Activated gamma-delta T cell treated with anti-CD3 and anti-CD28 coated beads, Interleukin-2, amount 50 U/mL, for 16 hours (primary cell): ENCODE measurements around the gene GNAI3.
A peak's percentile ranks its signal among the peaks of the same experiment; 100 is the strongest.
"Not testable (repeated sequence)": the region's sequence is repeated elsewhere in the genome, so short reads cannot be mapped to it uniquely, and the experiment has no call there.

Experiments
- DNase-seq: peaks from one replicate; pipeline ENCODE4 v3.0.0-alpha.2; 2020; ENCODE audit warnings: low read depth

GNAI3 gene

DNA sequence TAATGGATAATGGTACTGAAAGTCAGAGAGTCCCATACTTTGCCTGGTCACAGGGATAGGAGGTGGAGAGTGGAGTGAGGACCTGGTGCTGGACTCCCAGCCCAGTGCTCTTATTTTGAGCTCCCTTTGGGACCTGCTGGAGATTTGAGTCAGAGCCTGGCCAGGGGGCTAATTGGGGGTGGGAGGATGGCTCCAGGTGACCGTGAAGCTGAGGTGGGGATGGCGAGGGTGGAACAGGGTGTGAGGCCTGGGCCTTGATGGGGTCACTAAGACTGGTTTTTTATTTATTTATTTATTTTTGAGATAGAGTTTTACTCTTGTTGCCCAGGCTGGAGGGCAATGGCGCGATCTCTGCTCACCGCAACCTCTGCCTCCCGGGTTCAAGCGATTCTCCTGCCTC, 89.0 kb downstream of the GNAI3 start:
- DNase-seq, result no peak

DNA sequence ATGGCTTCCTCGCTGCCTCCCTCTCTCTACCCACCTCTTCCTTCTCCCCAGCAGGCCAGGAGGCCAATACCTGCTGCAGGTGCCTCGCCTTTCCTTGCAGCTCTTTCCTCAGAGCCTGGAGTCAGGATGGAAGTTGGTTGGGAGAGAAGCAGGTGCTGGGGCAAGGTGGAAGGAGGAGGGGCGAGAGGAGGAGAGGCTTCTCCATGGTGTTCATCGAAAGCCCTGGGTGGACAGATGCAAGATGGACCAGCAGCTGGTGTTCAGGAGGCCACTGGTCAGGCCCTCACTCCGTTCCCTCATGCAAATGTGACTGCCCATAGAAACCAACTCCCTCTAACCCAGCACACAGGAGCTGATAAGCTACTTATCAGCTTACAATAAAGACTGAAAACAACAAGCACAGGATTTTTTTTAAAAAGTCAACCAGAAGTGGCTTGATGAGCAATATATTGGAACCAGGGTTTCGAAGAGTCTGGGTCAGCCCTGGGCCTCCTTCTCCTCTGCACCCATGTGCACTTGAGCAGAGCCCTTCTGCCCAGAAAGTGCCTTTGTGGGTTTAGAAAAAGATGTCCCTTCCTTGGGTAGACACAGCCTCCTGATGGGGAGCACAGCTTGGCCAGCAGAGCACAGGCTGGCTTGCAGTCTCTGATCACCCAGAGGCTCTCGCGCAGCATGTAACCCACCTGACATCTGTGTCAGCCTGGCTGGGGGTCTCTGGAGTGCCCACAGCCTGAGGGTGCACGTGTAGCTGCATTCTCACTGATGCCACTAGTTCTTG, 90.8 kb downstream of the GNAI3 start:
- no peak for DNase-seq

DNA sequence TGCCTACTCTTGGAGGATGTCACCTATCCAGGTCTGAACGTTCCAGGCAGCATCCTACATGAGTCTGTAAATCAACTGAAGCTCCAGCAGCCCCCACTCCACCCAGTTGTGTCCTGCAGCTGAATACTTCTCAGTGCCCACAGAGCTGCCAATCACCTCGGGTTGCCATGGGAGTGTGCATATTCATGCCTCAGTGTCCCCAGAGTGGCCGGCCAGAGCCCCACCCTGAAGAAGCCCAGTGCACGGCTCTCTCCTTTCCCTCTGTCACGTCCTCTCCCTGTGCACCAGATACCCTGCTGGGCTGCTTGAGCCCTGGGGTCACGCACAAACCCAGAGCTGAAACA, 91.4 kb downstream of the GNAI3 start:
- no peak for DNase-seq

DNA sequence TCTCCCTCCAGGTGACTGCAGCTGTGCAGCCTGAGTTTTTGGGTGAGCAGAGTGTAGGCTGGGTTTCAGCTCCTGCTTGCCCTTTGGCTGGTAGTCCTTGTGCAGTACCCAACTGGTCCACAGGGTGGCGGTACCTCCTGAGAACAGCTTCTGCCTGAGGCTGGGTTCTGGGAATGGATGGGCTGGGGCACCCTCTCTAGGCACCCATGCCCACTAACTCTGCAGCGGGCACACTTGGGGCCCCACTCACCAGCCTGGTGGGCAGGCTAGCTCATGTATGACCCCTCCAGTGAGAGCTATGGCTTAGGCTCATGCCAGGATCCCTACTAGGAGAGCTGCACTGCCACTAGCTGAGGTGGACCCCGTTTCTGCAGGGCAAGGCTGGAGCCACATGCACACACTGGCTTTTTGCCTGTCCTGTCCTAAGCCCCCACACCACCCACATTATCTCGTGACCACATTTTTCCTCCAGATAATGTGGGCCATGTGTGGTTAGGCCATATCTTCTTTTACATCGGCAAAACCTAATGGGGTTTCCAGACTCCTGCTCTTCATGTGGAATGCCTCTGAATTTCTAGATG, 92.0 kb downstream of the GNAI3 start:
- DNase-seq, result peak; percentile 90

GRCh38 chr1:109641078-109641740, 92.8 kb downstream of the GNAI3 start:
- DNase-seq, result no peak

GRCh38 chr1:109641861-109642260, 93.4 kb downstream of the GNAI3 start:
- DNase-seq, result no peak

DNA sequence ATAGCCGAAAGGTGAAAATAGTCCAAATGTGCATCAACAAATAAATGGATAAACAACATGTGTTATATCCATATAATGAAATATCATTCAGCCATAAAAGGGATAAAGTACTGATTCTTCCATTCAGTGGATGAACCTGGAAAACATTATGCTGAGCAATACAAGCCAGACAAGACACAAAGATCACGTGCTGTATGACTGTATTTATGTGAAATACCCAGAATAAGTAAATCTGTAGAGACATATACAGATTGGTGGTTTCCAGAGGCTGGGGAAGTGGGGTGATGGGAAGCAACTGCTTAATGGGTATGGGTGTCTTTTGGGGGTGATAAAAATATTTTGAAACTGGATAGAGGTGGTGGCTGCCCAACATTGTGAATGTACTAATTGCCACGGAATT, 94.2 kb downstream of the GNAI3 start:
- no peak for DNase-seq

- peak; percentile 84 for DNase-seq
Observed at GRCh38 chr1:109643385-109644230, 95.2 kb downstream of the GNAI3 start.

DNA sequence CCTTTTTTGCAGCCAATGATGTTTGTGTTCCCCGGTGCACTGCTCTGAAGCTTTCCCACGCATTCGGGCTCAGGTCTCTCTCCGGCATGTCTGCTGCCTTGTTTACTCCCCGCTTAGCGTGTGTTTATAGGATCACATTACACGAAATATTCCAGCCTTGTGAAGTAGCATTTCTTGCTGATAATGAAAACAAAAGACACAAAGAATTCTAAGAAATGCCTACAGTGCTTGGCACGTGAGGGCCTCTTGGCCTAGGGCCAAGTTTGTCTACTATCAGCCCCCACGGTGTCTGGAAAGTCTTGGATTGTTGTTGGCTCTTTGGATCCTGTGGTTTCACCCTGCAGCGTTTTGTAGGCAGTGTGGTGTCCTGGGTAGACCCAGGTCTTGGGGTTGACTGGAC, 96.3 kb downstream of the GNAI3 start:
- DNase-seq, result no peak

- no peak for DNase-seq
Observed at GRCh38 chr1:109649491-109649914, 101.1 kb downstream of the GNAI3 start.

GRCh38 chr1:109650609-109651008, 102.2 kb downstream of the GNAI3 start:
- DNase-seq, result no peak

DNA sequence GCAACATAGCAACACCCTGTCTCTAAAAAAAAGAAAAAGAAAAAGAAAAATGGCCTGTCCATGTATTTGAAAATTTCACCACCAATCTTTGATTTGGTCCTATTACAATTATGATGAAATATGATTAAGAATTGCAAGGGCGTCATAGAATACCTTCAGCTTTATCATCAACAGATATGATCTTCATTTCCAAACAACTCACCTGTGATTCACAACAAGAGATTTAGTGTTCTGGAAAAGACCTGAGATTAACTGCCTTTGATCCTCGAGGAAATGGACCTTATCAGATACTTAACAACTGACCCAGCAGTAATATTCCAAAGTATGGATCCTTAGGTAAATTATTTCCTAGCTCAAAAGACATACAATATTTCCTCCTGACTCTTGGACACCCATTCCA, 104.0 kb downstream of the GNAI3 start:
- no peak for DNase-seq

GRCh38 chr1:109653306-109653705, 104.9 kb downstream of the GNAI3 start:
- no peak for DNase-seq

- DNase-seq, result no peak
Observed at GRCh38 chr1:109654519-109654918, 106.1 kb downstream of the GNAI3 start.

GRCh38 chr1:109655615-109656519, 107.5 kb downstream of the GNAI3 start, which contains the start of gene GSTM4:
Gene GSTM4, plus strand, starts transcription at chr1:109656099. Its CDS starts 291 bp downstream, at chr1:109656390.
- DNase-seq, result peak; percentile 47

DNA sequence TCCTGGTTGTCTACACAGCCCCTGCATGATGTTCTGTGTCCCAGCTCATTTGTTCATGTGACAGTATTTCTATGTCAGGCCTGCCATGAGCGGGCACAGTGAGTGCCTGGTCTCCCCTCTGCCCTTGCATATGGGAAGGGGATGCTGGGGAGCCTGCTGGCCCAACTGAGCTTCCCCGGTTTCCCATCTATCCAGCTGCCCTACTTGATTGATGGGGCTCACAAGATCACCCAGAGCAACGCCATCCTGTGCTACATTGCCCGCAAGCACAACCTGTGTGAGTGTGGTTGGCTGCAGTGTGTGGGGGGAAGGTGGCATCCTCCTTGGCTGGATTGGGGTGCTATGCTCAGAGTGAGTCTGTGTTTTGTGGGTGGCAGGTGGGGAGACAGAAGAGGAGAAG, 109.0 kb downstream of the GNAI3 start:
- no peak for DNase-seq

DNA sequence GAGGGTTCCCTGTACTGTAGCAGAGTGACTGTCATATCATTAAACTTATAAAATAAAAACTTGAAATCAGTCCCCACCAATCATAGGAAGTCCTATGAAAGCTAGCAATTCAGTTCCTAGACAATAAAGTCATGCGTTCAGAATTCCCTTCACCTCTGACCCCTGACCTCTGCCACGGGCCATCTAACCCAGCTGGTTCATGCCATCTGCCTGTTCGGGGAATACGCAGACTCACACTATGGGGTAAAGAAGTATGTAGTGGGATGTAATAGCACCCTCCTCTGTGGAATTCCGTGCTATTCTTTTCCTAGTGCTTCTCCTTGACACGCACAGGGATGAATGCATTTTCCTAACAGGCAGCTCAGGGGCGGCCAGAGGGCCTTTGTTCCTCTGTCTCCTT, 109.6 kb downstream of the GNAI3 start:
- DNase-seq, result no peak

DNA sequence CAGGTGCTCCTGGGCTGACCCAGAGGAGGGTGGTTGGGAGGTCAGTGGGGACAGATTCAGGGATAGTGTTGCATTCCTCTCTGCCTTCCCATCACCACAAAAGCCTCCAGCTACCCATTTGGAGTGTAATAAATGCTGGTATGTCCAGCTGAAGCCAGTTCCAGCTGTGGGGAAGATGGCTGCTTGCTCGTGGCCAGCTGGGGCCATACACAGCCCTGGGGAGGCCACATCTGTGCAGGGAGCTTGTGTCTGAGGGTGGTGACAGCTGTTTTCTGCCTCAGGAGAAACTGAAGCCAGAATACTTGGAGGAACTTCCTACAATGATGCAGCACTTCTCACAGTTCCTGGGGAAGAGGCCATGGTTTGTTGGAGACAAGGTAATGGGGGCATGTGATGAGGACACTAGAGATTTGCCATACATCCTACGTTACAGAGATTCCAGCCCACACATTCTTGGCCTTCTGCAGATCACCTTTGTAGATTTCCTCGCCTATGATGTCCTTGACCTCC, 110.2 kb downstream of the GNAI3 start:
- no peak for DNase-seq

DNA sequence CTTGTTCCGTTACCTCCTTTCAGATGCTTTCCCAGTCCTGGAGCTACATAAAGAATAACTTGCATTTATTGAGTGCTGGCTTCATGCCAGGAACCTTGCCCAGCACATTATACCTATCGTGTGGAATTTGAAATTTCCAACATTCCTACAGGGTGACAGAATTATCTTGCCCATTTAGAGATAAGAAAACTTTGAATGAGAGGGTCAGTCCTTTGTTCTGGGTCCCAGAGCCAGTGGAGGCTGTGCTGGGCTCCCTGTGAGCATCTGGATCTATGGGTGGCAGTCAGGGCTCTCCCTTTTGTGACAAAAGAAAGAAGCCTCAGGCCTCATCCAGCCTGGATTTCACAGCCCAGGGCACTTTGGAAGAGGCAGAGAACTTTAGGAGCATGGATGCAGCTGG, 110.7 kb downstream of the GNAI3 start:
- DNase-seq, result no peak

DNA sequence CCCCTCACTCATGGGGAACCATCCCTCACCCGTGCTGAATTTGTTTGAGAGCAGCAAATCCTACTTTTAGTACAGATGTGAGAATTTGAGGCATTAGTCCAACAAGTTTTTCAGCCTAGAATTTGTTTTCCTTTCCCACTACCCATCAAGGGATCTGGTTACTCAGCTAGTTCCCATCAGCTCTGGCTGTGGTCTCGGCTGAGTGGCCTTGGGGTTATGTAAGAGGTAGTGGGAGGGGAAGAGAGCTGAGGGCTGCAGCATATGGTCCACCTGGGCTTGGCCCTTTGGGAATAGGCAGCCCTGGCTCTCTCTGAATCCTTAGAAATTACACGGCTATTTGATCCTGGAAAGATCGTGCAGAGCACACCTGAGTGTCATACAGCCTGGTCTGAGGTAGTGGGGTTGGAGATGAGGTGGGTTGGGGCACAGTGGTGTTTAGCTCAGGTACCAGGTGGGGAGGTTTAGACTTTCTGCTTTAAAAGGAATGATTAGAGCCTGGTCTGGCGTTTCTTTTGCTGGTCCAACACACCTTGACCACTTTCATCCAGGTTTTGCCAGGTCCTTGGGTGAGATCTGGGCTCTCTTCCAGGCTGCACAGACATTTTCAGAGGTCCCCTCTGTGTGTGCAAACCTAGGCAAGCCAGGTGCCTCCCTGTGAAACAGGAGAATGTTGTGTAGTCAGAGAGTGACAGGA, 111.7 kb downstream of the GNAI3 start:
- DNase-seq, result no peak

GRCh38 chr1:109660691-109661026, 112.2 kb downstream of the GNAI3 start:
- DNase-seq, result not testable (repeated sequence)
